Panc1 (cell line): ENCODE measurements around the gene NFATC1. TPM values are rescaled to one million over a fixed set of nuclear protein-coding genes. Genes with fewer than 3 reads are reported as not detected.
A peak's percentile ranks its signal among the peaks of the same experiment; 100 is the strongest.

ENCODE experiments used
- ATAC-seq: fragments of 200-7000 bp; cut with Tn5 transposase; 2 replicates; pipeline ENCODE4 v1.9.1; 2020; ENCODE audit warnings: mild to moderate bottlenecking, moderate library complexity
- BruUV-seq: library from RNA; stranded (reverse); fragments of 400-500 nt; replicated peaks from 2 replicates; lab custom pipeline; 2021; lab: Mats Ljungman, UMichigan
- CTCF ChIA-PET: fragments of 300-600 bp; sonication (Branson Sonifier 250); formaldehyde crosslinking; loops from one replicate; lab custom pipeline; 2022; ENCODE audit warnings: antibody characterized with exemption; lab: Charles Lee
- POLR2A ChIA-PET: fragments of 300-600 bp; sonication (Branson Sonifier 250); formaldehyde crosslinking; loops from one replicate; lab custom pipeline; 2022; ENCODE audit warnings: antibody characterized with exemption; lab: Charles Lee
- DNase-seq: peaks from one replicate; pipeline ENCODE4 v3.0.0-alpha.2; 2010; ENCODE audit warnings: low read depth, low spot score
- H3K27ac ChIP-seq: 2 replicates; pipeline ENCODE4 v1.5.1; 2011; ENCODE audit warnings: mild to moderate bottlenecking, low read length, inconsistent platforms
- H3K27me3 ChIP-seq: fragments of 200-500 bp; sonication (Bioruptor generic); 2 replicates; pipeline ENCODE4 v1.6.0; 2014; ENCODE audit warnings: low read length, inconsistent platforms; ENCODE audit not compliant: control insufficient read depth, insufficient read depth
- H3K36me3 ChIP-seq: fragments of 200-500 bp; sonication (Bioruptor generic); 2 replicates; pipeline ENCODE4 v1.5.1; 2014; ENCODE audit warnings: inconsistent platforms, mild to moderate bottlenecking, low read length, moderate library complexity; ENCODE audit not compliant: control insufficient read depth, insufficient read depth
- H3K4me1 ChIP-seq: 2 replicates; pipeline ENCODE4 v1.5.1; 2011; ENCODE audit warnings: inconsistent platforms, mild to moderate bottlenecking, low read length, moderate library complexity; ENCODE audit not compliant: control insufficient read depth, insufficient read depth
- H3K4me3 ChIP-seq, 2 experiments: 2 replicates each; pipeline ENCODE4 v1.5.1; 2011 to 2012; ENCODE audit warnings: low read depth in 2 of 2, low read length in 2 of 2, mild to moderate bottlenecking in 2 of 2, inconsistent platforms in 1 of 2, moderate library complexity in 1 of 2
- H3K9me3 ChIP-seq: fragments of 200-500 bp; sonication (Bioruptor generic); 2 replicates; pipeline ENCODE4 v1.5.1; 2014; ENCODE audit warnings: low read depth, mild to moderate bottlenecking, inconsistent platforms, low read length, moderate library complexity; ENCODE audit not compliant: control insufficient read depth, insufficient read depth
- POLR2AphosphoS5 ChIP-seq: IDR thresholded peaks from 2 replicates; pipeline ENCODE4 v1.6.1; 2012; ENCODE audit warnings: mild to moderate bottlenecking, low read depth, low read length, moderate library complexity
- SIN3A ChIP-seq: IDR thresholded peaks from 2 replicates; pipeline ENCODE4 v1.6.1; 2012; ENCODE audit warnings: low read depth, mild to moderate bottlenecking, low read length, moderate library complexity, borderline replicate concordance; ENCODE audit not compliant: insufficient read depth
- TCF7L2 ChIP-seq: IDR thresholded peaks from 2 replicates; pipeline ENCODE4 v1.6.1; 2011; ENCODE audit warnings: mild to moderate bottlenecking, low read depth, low read length, inconsistent platforms
- in situ Hi-C: cut with HindIII; loops from 2 replicates; pipeline ENCODE4 v1.10.0; 2016; ENCODE audit warnings: low sequenced_read_pairs, low pct_unique_long_range_greater_than_20kb
- intact Hi-C: fragments of 100-400 bp; cut with micrococcal nuclease; formaldehyde crosslinking; loops from one replicate; pipeline ENCODE4 v1.10.0; 2022; ENCODE audit not compliant: unreplicated experiment
- total RNA-seq: library from RNA; stranded (reverse); gene quantifications from one replicate; pipeline ENCODE4 v1.2.1, GENCODE V29; 2021; ENCODE audit not compliant: unreplicated experiment
- TF ChIP-seq, protein P1 (sequence below): fragments of 450-650 bp; IDR thresholded peaks from 2 replicates; pipeline ENCODE4 v1.5.1; 2017; ENCODE audit warnings: mild to moderate bottlenecking
- TF ChIP-seq, protein P2 (sequence below), 2 experiments: IDR thresholded peaks; 2 replicates each; pipeline ENCODE4 v1.6.1; 2011 to 2012; ENCODE audit warnings: low read depth in 2 of 2, control low read depth in 1 of 2, low read length in 1 of 2, mild to moderate bottlenecking in 1 of 2, moderate library complexity in 1 of 2; ENCODE audit not compliant: insufficient read depth in 1 of 2

The NFATC1 gene
- total RNA-seq, 1 experiment from 2014 or later, result 30.8 TPM

DNA sequence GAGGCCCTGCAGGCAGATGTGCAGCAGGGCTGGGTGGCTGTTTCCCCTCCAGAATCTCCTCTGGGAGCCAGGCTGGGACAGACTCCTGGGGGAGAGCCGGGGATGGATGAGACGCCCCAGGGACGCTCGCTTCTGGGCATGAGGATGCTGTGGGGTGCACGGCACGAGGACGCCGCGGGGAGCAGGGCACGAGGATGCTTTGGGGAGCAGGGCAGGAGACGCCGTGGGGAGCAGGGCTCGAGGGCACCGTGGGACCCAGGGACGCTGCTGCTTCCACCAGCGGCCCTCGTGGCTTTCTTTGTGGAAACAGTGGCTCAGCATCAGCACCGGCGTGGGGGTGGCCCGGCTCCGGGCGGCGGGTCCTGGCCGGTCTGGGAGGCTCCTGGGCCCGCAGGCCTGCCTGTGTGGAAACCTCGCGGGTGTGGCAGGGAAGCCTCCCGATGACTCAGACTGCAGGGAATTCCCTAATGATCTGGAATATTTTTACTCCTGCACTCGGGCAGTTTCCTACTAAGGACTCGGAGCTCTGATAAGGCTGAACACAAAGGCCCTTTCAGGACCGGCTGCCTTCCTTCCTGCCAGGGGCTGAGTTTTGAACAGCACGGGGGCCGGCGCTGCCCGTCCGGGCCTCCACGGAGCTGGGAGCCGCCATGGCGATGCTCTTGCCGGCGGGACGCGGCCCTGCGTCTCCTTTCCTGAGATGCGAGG is 62.6 kb downstream of the NFATC1 start:
- Histone ChIP-seq H3K36me3 (no peaks in the 10 kb centered on the region), H3K27ac (peak overlapping the region; percentile 63), H3K27me3 (no peaks in the 10 kb centered on the region), H3K9me3 (no peaks in the 10 kb centered on the region), H3K4me1 (peaks cover 13% of the 10 kb centered on the region), H3K4me3 (no peak overlapping the region)
- in situ Hi-C loops (no loop called here), intact Hi-C loops (no loop called here)
- ChIA-PET CTCF (no interaction called here), POLR2A (no interaction called here)
- no peak for TF ChIP-seq POLR2AphosphoS5
- 0 out of 2 replicates have a peak, but pooled peaks have one; percentile 39 for TF ChIP-seq SIN3A
- BruUV-seq, result no TSS peak
- DNase-seq (peak; percentile 15), ATAC-seq (peak; percentile 83)

DNA sequence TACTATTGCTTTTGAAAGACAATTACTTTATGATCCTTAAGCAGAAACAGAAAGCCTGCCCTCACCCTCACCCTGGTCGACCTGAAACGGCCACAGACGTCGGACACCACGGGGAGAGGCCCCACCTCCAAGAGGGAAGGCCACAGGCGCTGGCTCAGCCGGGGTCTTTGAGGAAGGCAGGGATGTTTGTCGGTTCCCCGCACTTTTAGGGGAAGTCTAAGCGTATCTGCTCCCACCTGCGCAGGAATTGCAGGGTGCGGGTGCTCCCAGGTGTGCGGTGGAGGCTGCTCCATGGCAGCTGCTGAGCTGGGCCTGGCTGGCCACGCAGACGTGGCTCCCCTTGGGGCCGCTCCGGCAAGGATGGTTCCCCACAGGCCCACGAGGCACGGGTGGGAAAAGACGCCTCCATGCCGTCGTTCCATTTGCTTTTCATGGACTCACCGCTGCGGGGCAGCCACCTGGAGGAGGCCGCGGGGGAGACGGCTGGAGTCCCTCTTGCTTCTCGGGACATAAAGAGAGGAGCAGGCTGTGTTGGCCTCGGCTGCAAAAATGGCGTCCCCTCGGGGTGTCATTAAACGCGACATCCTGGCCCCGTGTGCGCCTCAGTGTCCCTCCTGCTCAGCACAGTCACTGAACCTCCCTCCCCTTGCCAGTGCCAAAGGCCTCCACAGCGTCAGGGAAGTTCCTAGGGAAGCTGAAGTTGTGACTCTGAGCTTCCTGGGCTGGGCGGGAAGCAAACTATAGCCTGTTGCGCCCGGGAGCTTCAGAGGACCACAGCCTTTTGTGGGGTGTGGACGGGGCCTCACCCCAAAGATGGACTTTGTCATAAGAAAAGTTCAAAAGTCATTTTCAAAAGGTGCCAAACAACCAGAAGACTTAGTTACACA is 63.4 kb downstream of the NFATC1 start:
- no peak for DNase-seq
- H3K4me3 ChIP-seq, result no peak overlapping the region
- no peaks in the 10 kb centered on the region for H3K27me3 ChIP-seq
- ATAC-seq, result no peak; the same call in 1 of the 2 replicates
- H3K36me3 ChIP-seq, result no peaks in the 10 kb centered on the region
- no peak for TF ChIP-seq POLR2AphosphoS5
- TF ChIP-seq TCF7L2, result no peak
- no peak for TF ChIP-seq SIN3A
- TF ChIP-seq, protein P1, sequence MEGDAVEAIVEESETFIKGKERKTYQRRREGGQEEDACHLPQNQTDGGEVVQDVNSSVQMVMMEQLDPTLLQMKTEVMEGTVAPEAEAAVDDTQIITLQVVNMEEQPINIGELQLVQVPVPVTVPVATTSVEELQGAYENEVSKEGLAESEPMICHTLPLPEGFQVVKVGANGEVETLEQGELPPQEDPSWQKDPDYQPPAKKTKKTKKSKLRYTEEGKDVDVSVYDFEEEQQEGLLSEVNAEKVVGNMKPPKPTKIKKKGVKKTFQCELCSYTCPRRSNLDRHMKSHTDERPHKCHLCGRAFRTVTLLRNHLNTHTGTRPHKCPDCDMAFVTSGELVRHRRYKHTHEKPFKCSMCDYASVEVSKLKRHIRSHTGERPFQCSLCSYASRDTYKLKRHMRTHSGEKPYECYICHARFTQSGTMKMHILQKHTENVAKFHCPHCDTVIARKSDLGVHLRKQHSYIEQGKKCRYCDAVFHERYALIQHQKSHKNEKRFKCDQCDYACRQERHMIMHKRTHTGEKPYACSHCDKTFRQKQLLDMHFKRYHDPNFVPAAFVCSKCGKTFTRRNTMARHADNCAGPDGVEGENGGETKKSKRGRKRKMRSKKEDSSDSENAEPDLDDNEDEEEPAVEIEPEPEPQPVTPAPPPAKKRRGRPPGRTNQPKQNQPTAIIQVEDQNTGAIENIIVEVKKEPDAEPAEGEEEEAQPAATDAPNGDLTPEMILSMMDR, result no peak
- TF ChIP-seq, protein P2, sequence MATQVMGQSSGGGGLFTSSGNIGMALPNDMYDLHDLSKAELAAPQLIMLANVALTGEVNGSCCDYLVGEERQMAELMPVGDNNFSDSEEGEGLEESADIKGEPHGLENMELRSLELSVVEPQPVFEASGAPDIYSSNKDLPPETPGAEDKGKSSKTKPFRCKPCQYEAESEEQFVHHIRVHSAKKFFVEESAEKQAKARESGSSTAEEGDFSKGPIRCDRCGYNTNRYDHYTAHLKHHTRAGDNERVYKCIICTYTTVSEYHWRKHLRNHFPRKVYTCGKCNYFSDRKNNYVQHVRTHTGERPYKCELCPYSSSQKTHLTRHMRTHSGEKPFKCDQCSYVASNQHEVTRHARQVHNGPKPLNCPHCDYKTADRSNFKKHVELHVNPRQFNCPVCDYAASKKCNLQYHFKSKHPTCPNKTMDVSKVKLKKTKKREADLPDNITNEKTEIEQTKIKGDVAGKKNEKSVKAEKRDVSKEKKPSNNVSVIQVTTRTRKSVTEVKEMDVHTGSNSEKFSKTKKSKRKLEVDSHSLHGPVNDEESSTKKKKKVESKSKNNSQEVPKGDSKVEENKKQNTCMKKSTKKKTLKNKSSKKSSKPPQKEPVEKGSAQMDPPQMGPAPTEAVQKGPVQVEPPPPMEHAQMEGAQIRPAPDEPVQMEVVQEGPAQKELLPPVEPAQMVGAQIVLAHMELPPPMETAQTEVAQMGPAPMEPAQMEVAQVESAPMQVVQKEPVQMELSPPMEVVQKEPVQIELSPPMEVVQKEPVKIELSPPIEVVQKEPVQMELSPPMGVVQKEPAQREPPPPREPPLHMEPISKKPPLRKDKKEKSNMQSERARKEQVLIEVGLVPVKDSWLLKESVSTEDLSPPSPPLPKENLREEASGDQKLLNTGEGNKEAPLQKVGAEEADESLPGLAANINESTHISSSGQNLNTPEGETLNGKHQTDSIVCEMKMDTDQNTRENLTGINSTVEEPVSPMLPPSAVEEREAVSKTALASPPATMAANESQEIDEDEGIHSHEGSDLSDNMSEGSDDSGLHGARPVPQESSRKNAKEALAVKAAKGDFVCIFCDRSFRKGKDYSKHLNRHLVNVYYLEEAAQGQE (IDR thresholded peaks at IDR 0.05; ENCODE audit: insufficient read depth in 1 of 2, low read depth in 2 of 2, low read length in 1 of 2), result no peak
- in situ Hi-C loops (no loop called here), intact Hi-C loops (no loop called here)
- CTCF ChIA-PET, result no interaction called here
- POLR2A ChIA-PET, result no interaction called here
- peak overlapping the region; percentile 63 for H3K27ac ChIP-seq
- H3K4me1 ChIP-seq, result peaks cover 13% of the 10 kb centered on the region
- H3K9me3 ChIP-seq, result no peaks in the 10 kb centered on the region
- no TSS peak for BruUV-seq
